ENCODE results near the gene WDR46.
A peak's percentile ranks its signal among the peaks of the same experiment; 100 is the strongest.

DNA sequence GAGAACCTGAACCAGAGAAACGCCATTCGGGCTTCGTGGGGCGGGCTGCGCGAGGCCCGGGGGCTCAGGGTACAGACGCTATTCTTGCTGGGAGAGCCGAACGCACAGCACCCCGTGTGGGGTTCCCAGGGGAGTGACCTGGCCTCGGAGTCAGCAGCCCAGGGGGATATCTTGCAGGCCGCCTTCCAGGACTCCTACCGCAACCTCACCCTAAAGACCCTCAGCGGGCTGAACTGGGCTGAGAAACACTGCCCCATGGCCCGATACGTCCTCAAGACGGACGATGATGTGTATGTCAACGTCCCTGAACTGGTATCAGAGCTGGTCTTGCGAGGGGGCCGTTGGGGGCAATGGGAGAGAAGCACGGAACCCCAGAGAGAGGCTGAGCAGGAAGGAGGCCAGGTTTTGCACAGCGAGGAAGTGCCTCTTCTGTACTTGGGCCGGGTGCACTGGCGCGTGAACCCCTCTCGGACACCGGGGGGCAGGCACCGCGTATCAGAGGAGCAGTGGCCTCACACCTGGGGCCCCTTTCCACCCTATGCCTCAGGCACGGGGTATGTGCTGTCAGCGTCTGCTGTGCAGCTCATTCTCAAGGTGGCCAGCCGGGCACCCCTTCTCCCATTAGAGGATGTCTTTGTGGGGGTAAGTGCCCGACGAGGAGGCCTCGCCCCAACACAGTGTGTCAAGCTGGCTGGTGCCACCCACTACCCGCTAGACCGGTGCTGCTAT lies 11.2 kb downstream of the WDR46 start:
- no peak for TF ChIP-seq NRF1 (IDR thresholded peaks at IDR 0.05; ENCODE audit: low read depth, low read length)
- TF ChIP-seq, protein P1, sequence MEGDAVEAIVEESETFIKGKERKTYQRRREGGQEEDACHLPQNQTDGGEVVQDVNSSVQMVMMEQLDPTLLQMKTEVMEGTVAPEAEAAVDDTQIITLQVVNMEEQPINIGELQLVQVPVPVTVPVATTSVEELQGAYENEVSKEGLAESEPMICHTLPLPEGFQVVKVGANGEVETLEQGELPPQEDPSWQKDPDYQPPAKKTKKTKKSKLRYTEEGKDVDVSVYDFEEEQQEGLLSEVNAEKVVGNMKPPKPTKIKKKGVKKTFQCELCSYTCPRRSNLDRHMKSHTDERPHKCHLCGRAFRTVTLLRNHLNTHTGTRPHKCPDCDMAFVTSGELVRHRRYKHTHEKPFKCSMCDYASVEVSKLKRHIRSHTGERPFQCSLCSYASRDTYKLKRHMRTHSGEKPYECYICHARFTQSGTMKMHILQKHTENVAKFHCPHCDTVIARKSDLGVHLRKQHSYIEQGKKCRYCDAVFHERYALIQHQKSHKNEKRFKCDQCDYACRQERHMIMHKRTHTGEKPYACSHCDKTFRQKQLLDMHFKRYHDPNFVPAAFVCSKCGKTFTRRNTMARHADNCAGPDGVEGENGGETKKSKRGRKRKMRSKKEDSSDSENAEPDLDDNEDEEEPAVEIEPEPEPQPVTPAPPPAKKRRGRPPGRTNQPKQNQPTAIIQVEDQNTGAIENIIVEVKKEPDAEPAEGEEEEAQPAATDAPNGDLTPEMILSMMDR (IDR thresholded peaks at IDR 0.05; ENCODE audit: control extremely low read depth in 1 of 3, insufficient read depth in 1 of 3, low read depth in 1 of 3, low read length in 3 of 3) = no peak
- TF ChIP-seq POLR2AphosphoS5 (IDR thresholded peaks at IDR 0.05; ENCODE audit: low read depth, low read length) = no peak
- TF ChIP-seq, protein P2, sequence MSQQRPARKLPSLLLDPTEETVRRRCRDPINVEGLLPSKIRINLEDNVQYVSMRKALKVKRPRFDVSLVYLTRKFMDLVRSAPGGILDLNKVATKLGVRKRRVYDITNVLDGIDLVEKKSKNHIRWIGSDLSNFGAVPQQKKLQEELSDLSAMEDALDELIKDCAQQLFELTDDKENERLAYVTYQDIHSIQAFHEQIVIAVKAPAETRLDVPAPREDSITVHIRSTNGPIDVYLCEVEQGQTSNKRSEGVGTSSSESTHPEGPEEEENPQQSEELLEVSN (IDR thresholded peaks at IDR 0.05) = no peak
- no peak for TF ChIP-seq CREB1 (IDR thresholded peaks at IDR 0.05)
- TF ChIP-seq EZH2 (IDR thresholded peaks at IDR 0.05; ENCODE audit: low read depth, low read length, severe bottlenecking) = no peak
- peak in 1 of 2 experiments; percentile 34; a peak in 2 of 4 replicates for TF ChIP-seq RAD21 (IDR thresholded peaks at IDR 0.05 in 1 of 2, conservative IDR thresholded peaks at IDR 0.05 in 1 of 2; ENCODE audit: low read depth in 2 of 2, low read length in 2 of 2)
- TF ChIP-seq, protein P3, sequence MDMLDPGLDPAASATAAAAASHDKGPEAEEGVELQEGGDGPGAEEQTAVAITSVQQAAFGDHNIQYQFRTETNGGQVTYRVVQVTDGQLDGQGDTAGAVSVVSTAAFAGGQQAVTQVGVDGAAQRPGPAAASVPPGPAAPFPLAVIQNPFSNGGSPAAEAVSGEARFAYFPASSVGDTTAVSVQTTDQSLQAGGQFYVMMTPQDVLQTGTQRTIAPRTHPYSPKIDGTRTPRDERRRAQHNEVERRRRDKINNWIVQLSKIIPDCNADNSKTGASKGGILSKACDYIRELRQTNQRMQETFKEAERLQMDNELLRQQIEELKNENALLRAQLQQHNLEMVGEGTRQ (IDR thresholded peaks at IDR 0.05; ENCODE audit: low read length) = no peak
- no peak for TF ChIP-seq KDM1A (IDR thresholded peaks at IDR 0.05; ENCODE audit: borderline replicate concordance, low read length)
